Stimulated activated CD8-positive, alpha-beta memory T cell treated with anti-CD3 and anti-CD28 coated beads, Interleukin-12 subunit alpha, Interleukin-12 subunit beta, amount 100 ng/mL, for 24 hours (primary cell): ENCODE measurements around the gene KL.

Experiments used
- DNase-seq: peaks from one replicate; pipeline ENCODE4 v3.0.0-alpha.2; 2020; ENCODE audit errors: extremely low read depth

The KL gene

DNA sequence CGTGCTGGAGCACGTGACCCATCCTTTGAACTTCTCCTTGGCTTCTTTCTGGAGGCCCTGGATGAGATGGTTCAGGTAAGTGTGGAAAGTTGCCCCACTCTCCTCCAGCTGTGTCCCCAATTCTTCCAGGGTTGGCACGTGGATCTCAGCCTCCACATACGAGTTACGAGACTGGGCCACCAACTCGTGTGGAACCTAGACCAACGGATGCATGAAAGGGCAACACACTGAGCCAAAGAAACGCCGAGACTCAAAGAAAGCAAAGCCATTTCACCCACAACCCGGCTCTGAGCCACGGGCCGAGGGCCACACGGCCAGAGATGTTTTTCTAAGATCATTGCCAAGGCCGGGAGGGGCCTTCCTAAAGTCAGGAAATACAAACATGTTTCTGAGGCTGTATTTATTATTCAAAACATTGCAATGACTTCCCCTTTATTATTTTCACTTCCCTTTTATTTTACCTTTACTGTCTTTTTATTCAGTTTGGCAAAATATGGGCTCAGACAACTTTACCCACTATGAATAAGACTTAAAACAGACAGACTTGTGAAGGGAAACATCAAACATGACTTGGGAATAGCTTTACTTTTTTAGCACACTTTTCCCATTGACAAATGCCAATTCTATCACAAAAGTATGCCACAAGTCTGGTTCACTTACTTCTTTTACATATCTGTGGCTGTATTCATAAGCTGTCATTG lies 94.6 kb downstream of the KL start:
- DNase-seq: no peak

GRCh38 chr13:33111414-33112110 lies 95.3 kb downstream of the KL start:
- no peak for DNase-seq

- DNase-seq: no peak
Measured at GRCh38 chr13:33112766-33113165, 96.5 kb downstream of the KL start.

DNA sequence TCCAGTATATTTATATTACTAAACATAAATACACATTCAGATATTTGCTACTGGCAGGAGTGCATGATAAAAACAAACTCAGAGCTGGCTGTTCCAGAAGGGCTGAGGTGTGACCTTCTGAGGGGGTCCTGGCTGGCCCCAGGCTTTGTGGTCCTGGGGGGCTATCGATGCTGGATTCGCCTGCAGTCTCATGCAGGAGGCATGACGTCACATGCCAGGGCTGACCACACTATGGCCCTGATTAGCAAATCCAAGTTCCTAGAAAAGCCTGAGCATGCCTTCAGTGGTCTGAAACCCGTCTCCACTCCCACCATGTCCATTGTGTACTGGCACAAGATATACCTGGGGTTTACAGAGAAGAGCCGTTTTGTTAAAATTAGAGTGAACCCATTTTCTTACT lies 97.9 kb downstream of the KL start:
- DNase-seq: no peak

DNA sequence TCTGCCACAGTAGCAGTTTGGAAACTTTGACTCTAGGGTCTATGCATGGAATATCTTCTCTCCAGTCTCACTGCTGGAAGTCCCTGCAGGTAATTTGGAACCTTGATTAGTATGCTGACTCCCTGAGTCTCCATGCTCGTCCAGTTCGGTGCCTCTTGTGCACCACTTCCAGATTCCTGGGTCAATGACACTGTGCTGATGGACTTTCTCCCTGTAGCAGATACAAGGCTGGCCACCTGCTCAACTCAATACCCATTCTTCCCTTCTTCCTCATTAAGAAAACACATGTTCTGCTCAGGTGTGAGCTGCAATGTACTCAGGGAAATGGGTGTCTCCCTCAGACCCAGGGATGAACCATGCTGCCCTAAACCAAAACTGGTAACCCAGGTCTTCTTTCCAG lies 99.1 kb downstream of the KL start:
- DNase-seq: no peak
